Right lobe of liver (tissue), 6 donors: Measurements from ENCODE around the gene TEPSIN. TPM values are rescaled to one million over a fixed set of nuclear protein-coding genes. Genes with fewer than 3 reads are reported as not detected.

ENCODE experiments used
- ATAC-seq, 4 donors: fragments of 200-7000 bp; cut with Tn5 transposase; one replicate each; pipeline ENCODE4 v1.9.1; 2020; ENCODE audit warnings: mild to moderate bottlenecking in 4 of 4, moderate library complexity in 4 of 4
- DNase-seq, 3 donors: peaks; one replicate each; pipeline ENCODE4 v3.0.0-alpha.2; 2020
- H3K27ac ChIP-seq, 3 donors: fragments of 200-600 bp; one replicate each; pipeline ENCODE4 v1.8.0; 2022
- H3K27me3 ChIP-seq, 2 donors: fragments of 200-600 bp; one replicate each; pipeline ENCODE4 v1.8.0; 2022
- H3K36me3 ChIP-seq, 4 donors: fragments of 200-600 bp; sonication (generic) in 1 of 4; one replicate each; pipeline versions ENCODE4 v1.5.1 to v1.8.0; 2017 to 2022; ENCODE audit warnings: control low read depth in 1 of 4
- H3K4me1 ChIP-seq, 4 donors: fragments of 200-600 bp; sonication (generic) in 1 of 4; one replicate each; pipeline versions ENCODE4 v1.5.1 to v1.8.0; 2017 to 2022; ENCODE audit warnings: control low read depth in 1 of 4
- H3K4me3 ChIP-seq, 3 donors: fragments of 200-600 bp; one replicate each; pipeline ENCODE4 v1.8.0; 2022
- H3K9me3 ChIP-seq, 4 donors: fragments of 200-600 bp; sonication (generic) in 1 of 4; one replicate each; pipeline versions ENCODE4 v1.5.1 to v1.8.0; 2017 to 2022; ENCODE audit warnings: control low read depth in 1 of 4
- POLR2A ChIP-seq: fragments of 450-650 bp; IDR thresholded peaks from one replicate; pipeline ENCODE4 v1.6.1; 2017; ENCODE audit warnings: antibody characterized with exemption, mild to moderate bottlenecking
- WGBS: methylation state at CpG from one replicate; pipeline ENCODE4 v1.1.6; 2018; ENCODE audit warnings: low coverage, low lambda C conversion rate; ENCODE audit not compliant: insufficient coverage; ENCODE audit errors: missing lambda C conversion rate; 5-methylcytosine and 5-hydroxymethylcytosine counted together
- intact Hi-C, 2 donors: fragments of 100-400 bp; cut with DNase I; formaldehyde crosslinking; loops; one replicate each; pipeline versions ENCODE4 v1.11.2 to v1.14.1; 2022
- total RNA-seq, 6 experiments: library from RNA; depleted of rRNA in 2 of 6; stranded (reverse); fragments of >200 nt in 2 of 6; fragmentation: NEBNext Ultra II Directional in 3 of 6; extraction: Animal tissue kit (Norgen Biotek cat#: 25700) in 3 of 6; gene quantifications; one replicate each; pipeline versions ENCODE4 v1.1.0 to v1.2.4, GENCODE V29; 2016 to 2023
- TF ChIP-seq, protein P1 (sequence below), 4 donors: fragments of 200-600 bp in 3 of 4; fragments of 450-650 bp in 1 of 4; IDR thresholded peaks; one replicate each; pipeline versions ENCODE4 v1.5.1 to v1.8.0; 2016 to 2022; ENCODE audit warnings: antibody characterized with exemption in 4 of 4, mild to moderate bottlenecking in 2 of 4
- donor health status: DM: no; HTN: yes; CAD: no.
- donor health status: DM: no; HTN: no; CAD: no.
- donor health status: DM: no; HTN: no; CAD: no.
- donor health status: DM: no; HTN: yes; CAD: no.
- donor health status: DM: no; HTN: yes; CAD: no.

Gene TEPSIN
- total RNA-seq, 6 experiments from 2014 or later, result 11.9 to 27.6 (median 18.1) TPM

DNA sequence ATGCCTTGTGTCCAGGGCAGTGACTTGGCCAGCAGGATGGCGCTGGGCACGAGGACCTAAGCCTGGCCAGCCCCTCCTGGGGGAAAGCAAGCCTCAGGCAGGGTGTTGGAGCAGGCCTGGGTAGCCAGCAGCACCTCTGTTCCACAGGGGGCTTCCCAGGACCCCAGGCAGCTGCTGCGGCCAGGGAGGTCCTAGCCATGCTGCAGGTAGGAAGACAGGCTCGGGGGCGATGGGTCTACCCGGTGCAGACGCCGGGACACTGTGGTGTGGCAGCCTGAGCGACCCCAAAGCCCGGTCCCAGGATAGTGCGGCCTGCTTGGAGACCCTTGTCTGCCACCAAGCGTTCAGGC, 50.4 kb downstream of the TEPSIN start:
- no CpG with 5 or more reads among the region's 12 CpGs for WGBS
- intact Hi-C loops, result no loop called here
- Histone ChIP-seq H3K4me3 (no peak overlapping the region), H3K9me3 (no peaks in the 10 kb centered on the region), H3K27ac (no peak overlapping the region), H3K36me3 (no peaks in the 10 kb centered on the region), H3K4me1 (no peaks in the 10 kb centered on the region), H3K27me3 (no peaks in the 10 kb centered on the region)
- ATAC-seq (no peak), DNase-seq (no peak)
- TF ChIP-seq POLR2A, result no peak

DNA sequence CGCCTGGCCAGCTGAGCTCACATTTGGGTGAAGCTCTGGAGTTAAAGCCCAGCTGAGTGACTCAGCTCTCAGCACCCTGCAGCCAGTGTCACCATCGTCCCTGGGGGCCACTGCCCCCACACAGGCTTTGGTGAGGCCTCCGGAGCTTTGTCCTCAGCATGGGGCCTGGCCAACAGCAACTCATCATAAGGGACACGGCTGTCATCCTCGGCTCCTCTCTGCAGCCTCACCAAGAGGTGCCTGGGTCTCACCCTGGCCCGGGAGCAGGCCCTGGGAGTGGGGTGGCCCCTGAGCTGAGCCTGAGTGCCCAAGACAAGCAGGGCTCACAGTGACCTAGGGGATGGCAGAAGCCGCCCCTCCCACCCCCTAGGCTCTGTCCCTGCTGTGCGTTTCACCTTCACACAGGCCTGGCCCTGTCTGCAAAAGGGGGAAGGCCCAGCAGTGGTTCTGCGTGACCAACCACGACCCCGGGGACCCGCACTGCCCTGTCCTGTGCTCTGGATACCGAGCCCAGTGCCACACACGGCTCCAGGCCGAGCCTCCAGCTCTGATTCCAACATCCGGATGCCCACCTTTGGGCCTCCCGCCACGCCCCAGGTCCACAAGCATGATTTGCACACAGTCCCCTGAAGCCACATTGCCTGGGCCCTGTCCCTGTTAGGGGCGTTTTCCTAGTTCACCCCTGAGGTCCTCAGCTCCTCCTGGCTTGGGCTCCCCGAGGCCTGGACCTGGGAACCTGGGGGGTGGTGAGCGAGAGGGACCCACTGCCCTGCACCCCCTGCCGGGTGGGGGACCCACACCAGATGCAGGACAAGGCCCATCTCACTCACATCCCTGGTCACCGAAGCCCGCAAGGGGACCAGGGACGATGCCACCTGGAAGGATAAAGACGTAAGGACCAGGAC, 51.0 kb downstream of the TEPSIN start:
- DNase-seq (no peak), ATAC-seq (no peak)
- Histone ChIP-seq H3K27me3 (no peaks in the 10 kb centered on the region), H3K36me3 (no peaks in the 10 kb centered on the region), H3K27ac (no peak overlapping the region), H3K4me3 (no peak overlapping the region), H3K9me3 (no peaks in the 10 kb centered on the region), H3K4me1 (no peaks in the 10 kb centered on the region)
- intact Hi-C loops, result no loop called here
- TF ChIP-seq, protein P1, sequence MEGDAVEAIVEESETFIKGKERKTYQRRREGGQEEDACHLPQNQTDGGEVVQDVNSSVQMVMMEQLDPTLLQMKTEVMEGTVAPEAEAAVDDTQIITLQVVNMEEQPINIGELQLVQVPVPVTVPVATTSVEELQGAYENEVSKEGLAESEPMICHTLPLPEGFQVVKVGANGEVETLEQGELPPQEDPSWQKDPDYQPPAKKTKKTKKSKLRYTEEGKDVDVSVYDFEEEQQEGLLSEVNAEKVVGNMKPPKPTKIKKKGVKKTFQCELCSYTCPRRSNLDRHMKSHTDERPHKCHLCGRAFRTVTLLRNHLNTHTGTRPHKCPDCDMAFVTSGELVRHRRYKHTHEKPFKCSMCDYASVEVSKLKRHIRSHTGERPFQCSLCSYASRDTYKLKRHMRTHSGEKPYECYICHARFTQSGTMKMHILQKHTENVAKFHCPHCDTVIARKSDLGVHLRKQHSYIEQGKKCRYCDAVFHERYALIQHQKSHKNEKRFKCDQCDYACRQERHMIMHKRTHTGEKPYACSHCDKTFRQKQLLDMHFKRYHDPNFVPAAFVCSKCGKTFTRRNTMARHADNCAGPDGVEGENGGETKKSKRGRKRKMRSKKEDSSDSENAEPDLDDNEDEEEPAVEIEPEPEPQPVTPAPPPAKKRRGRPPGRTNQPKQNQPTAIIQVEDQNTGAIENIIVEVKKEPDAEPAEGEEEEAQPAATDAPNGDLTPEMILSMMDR (IDR thresholded peaks at IDR 0.05), result no peak
- no peak for TF ChIP-seq POLR2A
- WGBS, result 55% methylated on average over 2 of the region's 26 CpGs

DNA sequence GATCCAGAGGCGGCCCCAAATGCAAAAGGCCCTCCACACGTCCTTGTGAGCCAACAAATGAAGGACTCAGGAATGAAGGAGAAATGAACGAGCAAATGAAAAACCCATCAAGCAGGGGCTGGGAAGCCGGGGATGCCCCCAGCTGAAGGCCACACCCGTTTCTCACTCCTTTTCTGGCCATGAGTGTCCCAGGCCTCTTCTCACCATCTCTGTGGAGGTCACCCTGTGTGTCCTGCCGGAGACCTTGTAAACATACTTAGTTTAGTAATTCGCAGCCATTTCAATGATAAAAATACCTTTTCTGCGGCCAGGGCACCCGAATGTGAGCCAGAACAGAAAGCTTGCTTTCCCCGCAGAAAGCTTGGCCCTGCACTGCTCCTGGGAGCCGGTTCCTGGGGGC, 51.7 kb downstream of the TEPSIN start:
- no peak overlapping the region for H3K4me3 ChIP-seq
- 91% methylated on average over 4 of the region's 11 CpGs for WGBS
- no peaks in the 10 kb centered on the region for H3K27me3 ChIP-seq
- H3K27ac ChIP-seq, result no peak overlapping the region
- intact Hi-C loops, result no loop called here
- TF ChIP-seq POLR2A, result no peak
- TF ChIP-seq, protein P1 (IDR thresholded peaks at IDR 0.05), result no peak
- H3K4me1 ChIP-seq, result no peaks in the 10 kb centered on the region
- H3K9me3 ChIP-seq, result no peaks in the 10 kb centered on the region
- ATAC-seq, result no peak
- no peak for DNase-seq
- H3K36me3 ChIP-seq, result no peaks in the 10 kb centered on the region

DNA sequence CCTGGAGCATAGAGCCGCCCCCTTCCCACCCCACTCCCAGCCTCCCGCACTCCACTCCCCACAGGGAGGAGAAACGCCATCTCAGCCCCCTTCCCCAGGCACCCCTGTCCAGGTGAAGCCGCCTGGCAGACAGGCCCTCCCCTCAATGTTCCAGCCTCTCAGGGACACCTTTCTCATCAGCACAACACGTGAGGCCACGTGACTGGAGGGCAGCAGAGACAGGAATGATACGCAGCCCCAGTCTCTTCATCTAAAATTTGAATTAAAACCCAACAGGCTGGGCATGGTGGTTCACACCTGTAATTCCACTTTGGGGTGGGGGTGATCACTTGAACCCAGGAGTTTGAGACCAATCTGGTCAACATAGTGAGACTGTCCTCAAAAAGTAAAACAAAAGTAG, 52.7 kb downstream of the TEPSIN start:
- H3K4me1 ChIP-seq, result no peaks in the 10 kb centered on the region
- no peak overlapping the region for H3K27ac ChIP-seq
- no peak overlapping the region for H3K4me3 ChIP-seq
- 50% methylated on average over 2 of the region's 7 CpGs for WGBS
- H3K36me3 ChIP-seq, result no peaks in the 10 kb centered on the region
- intact Hi-C loops, result no loop called here
- DNase-seq, result no peak
- no peaks in the 10 kb centered on the region for H3K9me3 ChIP-seq
- ATAC-seq, result no peak
- no peak for TF ChIP-seq POLR2A
- TF ChIP-seq, protein P1 (IDR thresholded peaks at IDR 0.05), result no peak
- H3K27me3 ChIP-seq, result no peaks in the 10 kb centered on the region

DNA sequence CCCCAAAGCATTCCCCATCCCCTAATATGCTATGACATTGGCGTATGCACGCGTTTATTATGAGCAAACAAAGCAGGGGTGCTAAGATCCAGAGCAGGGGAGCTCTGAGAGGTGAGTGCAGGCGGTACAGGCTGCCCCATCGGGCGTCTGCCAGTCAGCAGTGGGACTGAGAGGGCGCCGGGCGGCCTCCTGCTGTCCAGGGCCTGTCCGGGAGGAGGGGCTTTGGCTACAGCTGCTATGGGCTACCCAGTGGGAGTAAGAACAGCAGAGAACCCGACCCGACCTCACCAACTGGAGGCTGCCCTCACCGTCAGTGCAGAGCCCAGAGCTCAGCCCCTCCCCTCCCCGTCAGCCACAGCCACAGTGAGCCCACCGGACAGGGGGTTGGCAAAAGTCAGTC, 54.3 kb downstream of the TEPSIN start:
- no peak overlapping the region for H3K27ac ChIP-seq
- ATAC-seq, result no peak
- WGBS, result 32% methylated on average over 9 of the region's 15 CpGs
- DNase-seq, result no peak
- intact Hi-C loops, result no loop called here
- no peaks in the 10 kb centered on the region for H3K27me3 ChIP-seq
- no peaks in the 10 kb centered on the region for H3K36me3 ChIP-seq
- no peaks in the 10 kb centered on the region for H3K9me3 ChIP-seq
- TF ChIP-seq, protein P1 (IDR thresholded peaks at IDR 0.05), result no peak
- TF ChIP-seq POLR2A, result no peak
- no peaks in the 10 kb centered on the region for H3K4me1 ChIP-seq
- H3K4me3 ChIP-seq, result no peak overlapping the region
